ENCODE data around the gene FAM161A. TPM values are rescaled to one million over a fixed set of nuclear protein-coding genes. Genes with fewer than 3 reads are reported as not detected.
A peak's percentile ranks its signal among the peaks of the same experiment; 100 is the strongest.
"Not testable (repeated sequence)": the region's sequence is repeated elsewhere in the genome, so short reads cannot be mapped to it uniquely, and the experiment has no call there.

Gene FAM161A
- total RNA-seq, 1 donor from 2014 or later: 2.8 TPM

DNA sequence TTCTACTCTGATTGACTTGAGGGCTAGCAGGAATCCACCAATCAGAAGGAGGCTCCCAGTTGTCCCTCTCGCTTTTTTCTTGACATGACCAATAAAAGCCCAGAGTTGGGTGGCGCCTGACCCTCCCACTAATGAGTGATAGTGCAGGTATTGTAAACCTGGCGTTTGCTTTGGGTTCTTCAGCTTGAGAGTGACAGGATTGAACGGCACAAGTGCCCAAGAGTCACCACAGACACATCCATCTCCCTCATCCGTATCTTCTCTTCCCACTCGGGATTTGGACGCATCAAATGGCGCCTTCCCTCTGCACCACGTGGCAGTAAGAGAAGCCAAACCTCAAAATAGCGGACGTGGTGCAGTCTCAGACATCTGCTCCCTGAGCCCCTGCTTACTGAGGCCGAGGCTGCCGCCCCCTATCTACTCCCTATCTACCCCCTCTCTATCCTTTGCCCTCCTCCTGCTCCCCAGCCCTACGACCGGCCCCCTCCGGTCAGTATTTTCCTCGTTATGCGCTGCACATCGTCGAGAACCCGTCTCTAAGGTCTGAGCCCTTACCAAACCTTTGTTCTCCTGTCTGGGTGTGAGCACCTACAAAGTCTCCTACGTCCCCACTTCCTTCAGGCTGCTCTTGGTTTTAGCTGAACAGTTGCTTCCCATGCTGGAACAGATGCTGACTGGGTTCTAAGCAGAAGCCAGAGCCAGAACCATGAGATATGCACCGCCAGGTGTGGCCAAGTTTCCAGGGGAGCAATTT, 881 bp upstream of the FAM161A start:
- Histone ChIP-seq H3K4me3 (ENCODE audit: insufficient read depth, low read depth, low read length) (peak overlapping the region; percentile 90), H3K9ac (ENCODE audit: low read length) (peak overlapping the region; percentile 74), H3K36me3 (ENCODE audit: insufficient read depth, low read length) (no peaks in the 10 kb centered on the region), H3K9me3 (ENCODE audit: insufficient read depth, low read depth, low read length) (no peaks in the 10 kb centered on the region), H4K20me1 (ENCODE audit: insufficient read depth, low read length) (no peaks in the 10 kb centered on the region), H3K79me2 (ENCODE audit: insufficient read depth, low read length) (no peaks in the 10 kb centered on the region), H3K4me1 (ENCODE audit: insufficient read depth, low read length) (peaks cover 15% of the 10 kb centered on the region), H3K27ac (ENCODE audit: low read depth, low read length) (peak overlapping the region; percentile 60), H2AFZ (ENCODE audit: low read depth, low read length) (peak overlapping the region; percentile 98), H3K27me3 (ENCODE audit: insufficient read depth, low read length) (no peaks in the 10 kb centered on the region), H3K4me2 (ENCODE audit: low read length) (peak overlapping the region; percentile 98)
- peak overlapping the region; percentile 88 for H3K4me3 Mint-ChIP-seq (ENCODE audit: unreplicated experiment)
- peak overlapping the region; percentile 93 for H3K27ac Mint-ChIP-seq (ENCODE audit: unreplicated experiment)
- peaks cover 5% of the 10 kb centered on the region for H3K36me3 Mint-ChIP-seq (ENCODE audit: low read depth, unreplicated experiment)
- DNase-seq (ENCODE audit: low read depth) (peak; percentile 93), FAIRE-seq (no peak)
- no peak for TF ChIP-seq EZH2 (IDR thresholded peaks at IDR 0.05; ENCODE audit: insufficient read depth, low read length)
- H3K9me3 Mint-ChIP-seq (ENCODE audit: unreplicated experiment): no peaks in the 10 kb centered on the region
- no peaks in the 10 kb centered on the region for H3K27me3 Mint-ChIP-seq (ENCODE audit: low read depth, unreplicated experiment)
- H3K4me1 Mint-ChIP-seq (ENCODE audit: low read depth, unreplicated experiment): peaks cover 3% of the 10 kb centered on the region

DNA sequence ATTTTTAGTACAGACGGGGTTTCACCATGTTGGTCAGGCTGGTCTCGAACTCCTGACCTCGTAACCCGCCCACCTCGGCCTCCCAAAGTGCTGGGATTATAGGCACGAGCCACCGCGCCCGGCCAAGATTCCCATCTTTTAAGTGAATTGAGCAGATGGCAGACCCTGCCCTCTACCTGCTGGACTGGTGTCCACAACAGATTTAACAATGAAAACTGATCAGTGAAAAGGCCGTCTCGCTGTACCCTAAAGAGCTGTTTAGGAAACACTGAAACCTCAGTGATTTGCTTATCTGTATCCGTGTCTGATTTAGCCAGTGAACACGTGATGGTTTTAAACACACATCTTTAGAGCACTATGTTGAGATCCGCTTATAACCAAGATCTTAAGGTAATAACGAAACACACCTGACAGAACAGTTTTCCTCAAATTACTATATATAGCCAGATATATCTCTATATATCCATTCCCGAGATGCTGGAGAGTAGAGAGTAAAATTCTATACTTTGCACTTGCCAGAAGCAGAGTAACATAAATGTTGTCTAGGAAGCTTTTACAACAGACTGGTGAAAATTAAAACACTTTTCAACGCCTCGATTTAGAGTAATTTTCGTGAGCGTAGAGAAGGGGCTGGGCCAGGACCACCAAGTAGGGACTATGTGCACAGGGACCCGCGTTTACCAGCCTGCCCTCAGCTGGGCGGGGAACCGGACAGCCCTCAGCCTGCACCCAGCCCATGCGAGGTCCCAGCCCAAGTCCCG, 594 bp downstream of the FAM161A start:
- peak overlapping the region; percentile 60 for H3K27ac ChIP-seq (ENCODE audit: low read depth, low read length)
- Mint-ChIP-seq H3K27ac (ENCODE audit: unreplicated experiment) (peak overlapping the region; percentile 47), H3K27me3 (ENCODE audit: low read depth, unreplicated experiment) (no peaks in the 10 kb centered on the region), H3K4me3 (ENCODE audit: unreplicated experiment) (peak overlapping the region; percentile 88), H3K4me1 (ENCODE audit: low read depth, unreplicated experiment) (peaks cover 3% of the 10 kb centered on the region), H3K36me3 (ENCODE audit: low read depth, unreplicated experiment) (no peaks in the 10 kb centered on the region), H3K9me3 (ENCODE audit: unreplicated experiment) (no peaks in the 10 kb centered on the region)
- H3K4me2 ChIP-seq (ENCODE audit: low read length): peak overlapping the region; percentile 98
- H2AFZ ChIP-seq (ENCODE audit: low read depth, low read length): peak overlapping the region; percentile 98
- no peak for TF ChIP-seq EZH2 (IDR thresholded peaks at IDR 0.05; ENCODE audit: insufficient read depth, low read length)
- TF ChIP-seq, protein P1, sequence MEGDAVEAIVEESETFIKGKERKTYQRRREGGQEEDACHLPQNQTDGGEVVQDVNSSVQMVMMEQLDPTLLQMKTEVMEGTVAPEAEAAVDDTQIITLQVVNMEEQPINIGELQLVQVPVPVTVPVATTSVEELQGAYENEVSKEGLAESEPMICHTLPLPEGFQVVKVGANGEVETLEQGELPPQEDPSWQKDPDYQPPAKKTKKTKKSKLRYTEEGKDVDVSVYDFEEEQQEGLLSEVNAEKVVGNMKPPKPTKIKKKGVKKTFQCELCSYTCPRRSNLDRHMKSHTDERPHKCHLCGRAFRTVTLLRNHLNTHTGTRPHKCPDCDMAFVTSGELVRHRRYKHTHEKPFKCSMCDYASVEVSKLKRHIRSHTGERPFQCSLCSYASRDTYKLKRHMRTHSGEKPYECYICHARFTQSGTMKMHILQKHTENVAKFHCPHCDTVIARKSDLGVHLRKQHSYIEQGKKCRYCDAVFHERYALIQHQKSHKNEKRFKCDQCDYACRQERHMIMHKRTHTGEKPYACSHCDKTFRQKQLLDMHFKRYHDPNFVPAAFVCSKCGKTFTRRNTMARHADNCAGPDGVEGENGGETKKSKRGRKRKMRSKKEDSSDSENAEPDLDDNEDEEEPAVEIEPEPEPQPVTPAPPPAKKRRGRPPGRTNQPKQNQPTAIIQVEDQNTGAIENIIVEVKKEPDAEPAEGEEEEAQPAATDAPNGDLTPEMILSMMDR (IDR thresholded peaks at IDR 0.05; ENCODE audit: insufficient read depth, low read depth, low read length): no peak
- H3K79me2 ChIP-seq (ENCODE audit: insufficient read depth, low read length): no peaks in the 10 kb centered on the region
- H4K20me1 ChIP-seq (ENCODE audit: insufficient read depth, low read length): no peaks in the 10 kb centered on the region
- FAIRE-seq (no peak), DNase-seq (ENCODE audit: low read depth) (peak; percentile 25)
- peaks cover 15% of the 10 kb centered on the region for H3K4me1 ChIP-seq (ENCODE audit: insufficient read depth, low read length)
- H3K9me3 ChIP-seq (ENCODE audit: insufficient read depth, low read depth, low read length): no peaks in the 10 kb centered on the region
- H3K9ac ChIP-seq (ENCODE audit: low read length): peak overlapping the region; percentile 74
- H3K27me3 ChIP-seq (ENCODE audit: insufficient read depth, low read length): no peaks in the 10 kb centered on the region
- H3K4me3 ChIP-seq (ENCODE audit: insufficient read depth, low read depth, low read length): peak overlapping the region; percentile 90
- no peaks in the 10 kb centered on the region for H3K36me3 ChIP-seq (ENCODE audit: insufficient read depth, low read length)

DNA sequence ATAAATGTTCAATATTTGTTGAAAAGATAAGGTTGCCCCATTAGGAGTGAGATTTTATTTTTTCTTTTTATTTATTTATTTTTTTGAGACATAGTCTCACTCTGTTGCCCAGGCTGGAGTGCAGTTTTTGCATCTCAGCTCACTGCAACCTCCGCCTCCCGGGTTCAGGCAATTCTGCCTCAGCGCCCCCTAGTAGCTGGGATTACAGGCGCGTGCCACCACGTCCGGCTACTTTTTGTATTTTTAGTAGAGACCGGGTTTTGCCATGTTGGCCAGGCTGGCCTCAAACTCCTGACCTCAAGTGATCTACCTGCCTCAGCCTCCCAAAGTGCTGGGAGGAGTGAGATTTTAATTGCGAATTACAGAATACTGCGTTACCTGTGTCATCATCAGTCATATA, 2.6 kb downstream of the FAM161A start:
- H3K4me3 Mint-ChIP-seq (ENCODE audit: unreplicated experiment); H3K4me3 ChIP-seq (ENCODE audit: insufficient read depth, low read depth, low read length); H3K9me3 ChIP-seq (ENCODE audit: insufficient read depth, low read depth, low read length); H4K20me1 ChIP-seq (ENCODE audit: insufficient read depth, low read length); H3K27ac Mint-ChIP-seq (ENCODE audit: unreplicated experiment); H3K27me3 Mint-ChIP-seq (ENCODE audit: low read depth, unreplicated experiment); H3K36me3 ChIP-seq (ENCODE audit: insufficient read depth, low read length); DNase-seq (ENCODE audit: low read depth); H3K9ac ChIP-seq (ENCODE audit: low read length); FAIRE-seq; H3K9me3 Mint-ChIP-seq (ENCODE audit: unreplicated experiment); H3K27me3 ChIP-seq (ENCODE audit: insufficient read depth, low read length); H2AFZ ChIP-seq (ENCODE audit: low read depth, low read length); H3K27ac ChIP-seq (ENCODE audit: low read depth, low read length); H3K36me3 Mint-ChIP-seq (ENCODE audit: low read depth, unreplicated experiment); H3K4me1 Mint-ChIP-seq (ENCODE audit: low read depth, unreplicated experiment); H3K4me2 ChIP-seq (ENCODE audit: low read length); H3K79me2 ChIP-seq (ENCODE audit: insufficient read depth, low read length): not testable (repeated sequence)
- H3K4me1 ChIP-seq (ENCODE audit: insufficient read depth, low read length): peaks cover 15% of the 10 kb centered on the region
